HEK293 (cell line): ENCODE data around the gene SPACA4.

Source experiments
- CTCF ChIA-PET: fragments of 350-600 bp; formaldehyde crosslinking; extraction: SDS; loops from one replicate; lab custom pipeline; 2021; ENCODE audit warnings: antibody characterized with exemption; lab: Yijun Ruan, JAX
- POLR2A ChIA-PET: fragments of 300-600 bp; formaldehyde crosslinking; extraction: SDS; loops from one replicate; lab custom pipeline; 2020; ENCODE audit warnings: antibody characterized with exemption, inconsistent platforms; lab: Yijun Ruan, JAX
- H3K27ac ChIP-seq: fragments of 200-500 bp; sonication (Bioruptor generic); 2 replicates; pipeline ENCODE4 v1.5.1; 2014; ENCODE audit warnings: low read depth, low read length, control low read depth, inconsistent platforms; ENCODE audit errors: extremely low read depth
- H3K36me3 ChIP-seq, 2 experiments: fragments of 200-500 bp in 1 of 2; sonication (Bioruptor generic) in 1 of 2; 1 replicate in 1 of 2; 2 replicates in 1 of 2; pipeline ENCODE4 v1.5.1; 2014 to 2017; ENCODE audit warnings: inconsistent platforms in 2 of 2, low read length in 2 of 2; ENCODE audit not compliant: control insufficient read depth in 2 of 2, insufficient read depth in 1 of 2
- H3K4me1 ChIP-seq: fragments of 200-500 bp; sonication (Bioruptor generic); 2 replicates; pipeline ENCODE4 v1.5.1; 2014; ENCODE audit warnings: mild to moderate bottlenecking, low read length, inconsistent platforms; ENCODE audit not compliant: control insufficient read depth, insufficient read depth
- H3K4me3 ChIP-seq: 2 replicates; pipeline ENCODE4 v1.5.1; 2011; ENCODE audit warnings: low read depth, mild to moderate bottlenecking, control low read depth, low read length, moderate library complexity
- H3K9me3 ChIP-seq: fragments of 200-500 bp; sonication (Bioruptor generic); 2 replicates; pipeline ENCODE4 v1.5.1; 2014; ENCODE audit warnings: low read depth, low read length, inconsistent platforms; ENCODE audit not compliant: control insufficient read depth, insufficient read depth
- KLF1 ChIP-seq: fragments of 450-650 bp; formaldehyde crosslinking; IDR thresholded peaks from 2 replicates; pipeline ENCODE4 v1.5.1; 2016; ENCODE audit warnings: missing biosample characterization, missing genetic modification characterization
- MEIS1 ChIP-seq: sonication (generic); formaldehyde crosslinking; IDR thresholded peaks from 2 replicates; pipeline ENCODE4 v1.8.1; 2022; ENCODE audit warnings: missing genetic modification reagents, mild to moderate bottlenecking, borderline replicate concordance
- ZBTB21 ChIP-seq: fragments of 450-650 bp; formaldehyde crosslinking; IDR thresholded peaks from 2 replicates; pipeline ENCODE4 v1.5.1; 2017; ENCODE audit warnings: missing biosample characterization, missing genetic modification characterization
- ZNF140 ChIP-seq: fragments of 450-650 bp; formaldehyde crosslinking; IDR thresholded peaks from 2 replicates; pipeline ENCODE4 v1.5.1; 2016; ENCODE audit warnings: missing biosample characterization, missing genetic modification characterization
- ZNF324 ChIP-seq: fragments of 450-650 bp; formaldehyde crosslinking; IDR thresholded peaks from 2 replicates; pipeline ENCODE4 v1.5.1; 2016; ENCODE audit warnings: missing biosample characterization, missing genetic modification characterization
- ZNF48 ChIP-seq: fragments of 450-650 bp; formaldehyde crosslinking; IDR thresholded peaks from 2 replicates; pipeline ENCODE4 v1.5.1; 2016; ENCODE audit warnings: missing biosample characterization, missing genetic modification characterization
- ZNF521 ChIP-seq: fragments of 450-650 bp; formaldehyde crosslinking; IDR thresholded peaks from 2 replicates; pipeline ENCODE4 v1.5.1; 2017; ENCODE audit warnings: missing biosample characterization, mild to moderate bottlenecking, missing genetic modification characterization
- ZNF785 ChIP-seq: fragments of 450-650 bp; formaldehyde crosslinking; IDR thresholded peaks from 2 replicates; pipeline ENCODE4 v1.5.1; 2016; ENCODE audit warnings: missing biosample characterization, missing genetic modification characterization
- TF ChIP-seq, protein P1 (sequence below): fragments of 450-650 bp; formaldehyde crosslinking; IDR thresholded peaks from 2 replicates; pipeline ENCODE4 v1.5.1; 2016; ENCODE audit warnings: missing biosample characterization, missing genetic modification characterization, borderline replicate concordance
- TF ChIP-seq, protein P2 (sequence below): fragments of 450-650 bp; formaldehyde crosslinking; IDR thresholded peaks from 2 replicates; pipeline ENCODE4 v1.5.1; 2016; ENCODE audit warnings: missing biosample characterization, missing genetic modification characterization
- TF ChIP-seq, protein P3 (sequence below): fragments of 450-650 bp; formaldehyde crosslinking; IDR thresholded peaks from 2 replicates; pipeline ENCODE4 v1.5.0; 2017; ENCODE audit warnings: missing biosample characterization, missing genetic modification characterization, borderline replicate concordance

Gene SPACA4

DNA sequence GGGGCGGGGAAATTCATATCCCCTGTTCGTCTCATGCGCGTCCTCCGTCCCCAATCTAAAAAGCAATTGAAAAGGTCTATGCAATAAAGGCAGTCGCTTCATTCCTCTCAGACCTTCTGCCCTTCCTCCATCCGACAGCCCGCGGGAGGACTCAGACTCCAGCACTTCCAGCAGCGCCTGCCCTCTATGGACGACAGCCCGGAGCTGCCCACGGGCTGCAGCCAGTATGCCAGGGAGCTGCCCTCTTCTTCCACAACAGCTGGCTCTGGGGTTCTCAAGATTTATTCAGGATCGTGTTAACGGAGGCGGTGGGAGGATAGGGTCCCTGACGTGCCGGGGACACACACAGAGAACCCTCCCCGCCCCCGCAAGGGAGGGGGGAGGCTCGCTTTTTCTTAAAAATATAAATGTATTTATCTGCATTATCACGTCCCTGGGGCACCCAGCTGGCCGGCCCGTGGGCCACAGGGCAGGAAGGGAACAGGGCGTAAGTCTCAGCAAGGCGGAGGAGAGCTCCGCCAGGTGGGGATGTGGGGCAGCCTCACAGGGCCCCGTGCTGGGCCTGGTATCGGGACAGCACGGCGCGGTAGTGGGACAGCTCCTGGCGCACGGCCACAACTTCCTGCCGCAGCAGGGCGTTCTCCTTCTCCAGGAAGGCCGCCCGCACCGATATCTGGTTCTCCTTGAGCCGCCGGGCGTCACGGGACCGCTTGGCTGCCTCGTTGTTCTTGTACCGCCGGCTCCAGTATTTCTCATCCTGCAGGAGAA is 23.9 kb downstream of the SPACA4 start (continued):
- TF ChIP-seq, protein P1, sequence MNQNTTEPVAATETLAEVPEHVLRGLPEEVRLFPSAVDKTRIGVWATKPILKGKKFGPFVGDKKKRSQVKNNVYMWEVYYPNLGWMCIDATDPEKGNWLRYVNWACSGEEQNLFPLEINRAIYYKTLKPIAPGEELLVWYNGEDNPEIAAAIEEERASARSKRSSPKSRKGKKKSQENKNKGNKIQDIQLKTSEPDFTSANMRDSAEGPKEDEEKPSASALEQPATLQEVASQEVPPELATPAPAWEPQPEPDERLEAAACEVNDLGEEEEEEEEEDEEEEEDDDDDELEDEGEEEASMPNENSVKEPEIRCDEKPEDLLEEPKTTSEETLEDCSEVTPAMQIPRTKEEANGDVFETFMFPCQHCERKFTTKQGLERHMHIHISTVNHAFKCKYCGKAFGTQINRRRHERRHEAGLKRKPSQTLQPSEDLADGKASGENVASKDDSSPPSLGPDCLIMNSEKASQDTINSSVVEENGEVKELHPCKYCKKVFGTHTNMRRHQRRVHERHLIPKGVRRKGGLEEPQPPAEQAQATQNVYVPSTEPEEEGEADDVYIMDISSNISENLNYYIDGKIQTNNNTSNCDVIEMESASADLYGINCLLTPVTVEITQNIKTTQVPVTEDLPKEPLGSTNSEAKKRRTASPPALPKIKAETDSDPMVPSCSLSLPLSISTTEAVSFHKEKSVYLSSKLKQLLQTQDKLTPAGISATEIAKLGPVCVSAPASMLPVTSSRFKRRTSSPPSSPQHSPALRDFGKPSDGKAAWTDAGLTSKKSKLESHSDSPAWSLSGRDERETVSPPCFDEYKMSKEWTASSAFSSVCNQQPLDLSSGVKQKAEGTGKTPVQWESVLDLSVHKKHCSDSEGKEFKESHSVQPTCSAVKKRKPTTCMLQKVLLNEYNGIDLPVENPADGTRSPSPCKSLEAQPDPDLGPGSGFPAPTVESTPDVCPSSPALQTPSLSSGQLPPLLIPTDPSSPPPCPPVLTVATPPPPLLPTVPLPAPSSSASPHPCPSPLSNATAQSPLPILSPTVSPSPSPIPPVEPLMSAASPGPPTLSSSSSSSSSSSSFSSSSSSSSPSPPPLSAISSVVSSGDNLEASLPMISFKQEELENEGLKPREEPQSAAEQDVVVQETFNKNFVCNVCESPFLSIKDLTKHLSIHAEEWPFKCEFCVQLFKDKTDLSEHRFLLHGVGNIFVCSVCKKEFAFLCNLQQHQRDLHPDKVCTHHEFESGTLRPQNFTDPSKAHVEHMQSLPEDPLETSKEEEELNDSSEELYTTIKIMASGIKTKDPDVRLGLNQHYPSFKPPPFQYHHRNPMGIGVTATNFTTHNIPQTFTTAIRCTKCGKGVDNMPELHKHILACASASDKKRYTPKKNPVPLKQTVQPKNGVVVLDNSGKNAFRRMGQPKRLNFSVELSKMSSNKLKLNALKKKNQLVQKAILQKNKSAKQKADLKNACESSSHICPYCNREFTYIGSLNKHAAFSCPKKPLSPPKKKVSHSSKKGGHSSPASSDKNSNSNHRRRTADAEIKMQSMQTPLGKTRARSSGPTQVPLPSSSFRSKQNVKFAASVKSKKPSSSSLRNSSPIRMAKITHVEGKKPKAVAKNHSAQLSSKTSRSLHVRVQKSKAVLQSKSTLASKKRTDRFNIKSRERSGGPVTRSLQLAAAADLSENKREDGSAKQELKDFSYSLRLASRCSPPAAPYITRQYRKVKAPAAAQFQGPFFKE (tag by site-specific recombination) = no peak
- TF ChIP-seq KLF1 (tag by site-specific recombination) = no peak
- no peak for TF ChIP-seq ZNF521 (tag by site-specific recombination)
- no peak for TF ChIP-seq ZNF785 (tag by site-specific recombination)
- no peak for TF ChIP-seq ZNF140 (tag by site-specific recombination)
- TF ChIP-seq MEIS1 = no peak
- TF ChIP-seq ZNF324 = no peak
- TF ChIP-seq, protein P2, sequence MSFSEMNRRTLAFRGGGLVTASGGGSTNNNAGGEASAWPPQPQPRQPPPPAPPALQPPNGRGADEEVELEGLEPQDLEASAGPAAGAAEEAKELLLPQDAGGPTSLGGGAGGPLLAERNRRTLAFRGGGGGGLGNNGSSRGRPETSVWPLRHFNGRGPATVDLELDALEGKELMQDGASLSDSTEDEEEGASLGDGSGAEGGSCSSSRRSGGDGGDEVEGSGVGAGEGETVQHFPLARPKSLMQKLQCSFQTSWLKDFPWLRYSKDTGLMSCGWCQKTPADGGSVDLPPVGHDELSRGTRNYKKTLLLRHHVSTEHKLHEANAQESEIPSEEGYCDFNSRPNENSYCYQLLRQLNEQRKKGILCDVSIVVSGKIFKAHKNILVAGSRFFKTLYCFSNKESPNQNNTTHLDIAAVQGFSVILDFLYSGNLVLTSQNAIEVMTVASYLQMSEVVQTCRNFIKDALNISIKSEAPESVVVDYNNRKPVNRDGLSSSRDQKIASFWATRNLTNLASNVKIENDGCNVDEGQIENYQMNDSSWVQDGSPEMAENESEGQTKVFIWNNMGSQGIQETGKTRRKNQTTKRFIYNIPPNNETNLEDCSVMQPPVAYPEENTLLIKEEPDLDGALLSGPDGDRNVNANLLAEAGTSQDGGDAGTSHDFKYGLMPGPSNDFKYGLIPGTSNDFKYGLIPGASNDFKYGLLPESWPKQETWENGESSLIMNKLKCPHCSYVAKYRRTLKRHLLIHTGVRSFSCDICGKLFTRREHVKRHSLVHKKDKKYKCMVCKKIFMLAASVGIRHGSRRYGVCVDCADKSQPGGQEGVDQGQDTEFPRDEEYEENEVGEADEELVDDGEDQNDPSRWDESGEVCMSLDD (tag by site-specific recombination) = no peak
- TF ChIP-seq ZBTB21 (tag by site-specific recombination) = no peak
- no peak for TF ChIP-seq ZNF48 (tag by site-specific recombination)
- TF ChIP-seq, all 188 proteins: peak for 0

DNA sequence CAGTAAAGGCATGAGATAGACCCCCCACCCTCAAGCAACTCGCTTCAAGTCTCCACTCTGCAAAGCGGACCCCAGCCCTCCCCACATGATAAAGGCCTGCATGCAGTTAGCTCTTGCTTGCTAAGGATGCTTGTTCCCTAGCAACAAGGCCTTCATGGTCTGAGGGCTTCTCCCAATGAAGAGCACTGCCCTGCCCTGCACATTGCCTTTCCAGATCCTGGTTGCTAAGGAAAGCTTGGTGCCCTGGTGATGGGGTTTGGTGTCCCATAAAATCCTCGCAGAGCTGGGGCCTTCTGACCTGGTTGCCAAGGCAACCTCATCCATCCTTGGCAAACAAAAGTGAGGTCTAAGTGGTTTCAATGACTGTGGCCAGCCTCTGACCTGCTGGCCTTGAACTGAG is 24.7 kb downstream of the SPACA4 start:
- ChIA-PET CTCF (no interaction called here), POLR2A (interaction anchor here (0.7 to 8.1 kb wide), 4 partner anchors 12 to 161 kb away, joined by 3 to 97 read pairs (median 4); partner anchors contain the start of genes RPL18 and SPHK2)
- peaks cover 19% of the 10 kb centered on the region for H3K4me1 ChIP-seq
- H3K4me3 ChIP-seq = no peak overlapping the region
- TF ChIP-seq, protein P3, sequence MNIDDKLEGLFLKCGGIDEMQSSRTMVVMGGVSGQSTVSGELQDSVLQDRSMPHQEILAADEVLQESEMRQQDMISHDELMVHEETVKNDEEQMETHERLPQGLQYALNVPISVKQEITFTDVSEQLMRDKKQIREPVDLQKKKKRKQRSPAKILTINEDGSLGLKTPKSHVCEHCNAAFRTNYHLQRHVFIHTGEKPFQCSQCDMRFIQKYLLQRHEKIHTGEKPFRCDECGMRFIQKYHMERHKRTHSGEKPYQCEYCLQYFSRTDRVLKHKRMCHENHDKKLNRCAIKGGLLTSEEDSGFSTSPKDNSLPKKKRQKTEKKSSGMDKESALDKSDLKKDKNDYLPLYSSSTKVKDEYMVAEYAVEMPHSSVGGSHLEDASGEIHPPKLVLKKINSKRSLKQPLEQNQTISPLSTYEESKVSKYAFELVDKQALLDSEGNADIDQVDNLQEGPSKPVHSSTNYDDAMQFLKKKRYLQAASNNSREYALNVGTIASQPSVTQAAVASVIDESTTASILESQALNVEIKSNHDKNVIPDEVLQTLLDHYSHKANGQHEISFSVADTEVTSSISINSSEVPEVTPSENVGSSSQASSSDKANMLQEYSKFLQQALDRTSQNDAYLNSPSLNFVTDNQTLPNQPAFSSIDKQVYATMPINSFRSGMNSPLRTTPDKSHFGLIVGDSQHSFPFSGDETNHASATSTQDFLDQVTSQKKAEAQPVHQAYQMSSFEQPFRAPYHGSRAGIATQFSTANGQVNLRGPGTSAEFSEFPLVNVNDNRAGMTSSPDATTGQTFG (tag by site-specific recombination) = no peak
- peaks cover 8 to 47% of the 10 kb centered on the region in 2 experiments; a peak in 2 of 3 replicates for H3K36me3 ChIP-seq
- H3K9me3 ChIP-seq = no peaks in the 10 kb centered on the region
- H3K27ac ChIP-seq = no peak overlapping the region
